Epidermal melanocyte (primary cell): ENCODE results near the gene SUN1.

Source experiments
- DNase-seq: peaks from one replicate; pipeline ENCODE4 v3.0.0; 2011; ENCODE audit warnings: low spot score; ENCODE audit not compliant: insufficient read length

Gene SUN1

GRCh38 chr7:876077-876971 lies 44.0 kb downstream of the SUN1 start, which contains the start of gene GET4:
GET4 (plus strand) TSS chr7:876554; CDS start chr7:876646, 92 bp downstream.
- peak; percentile 76 for DNase-seq

- no peak for DNase-seq
Observed at GRCh38 chr7:876972-877311, 44.7 kb downstream of the SUN1 start.

GRCh38 chr7:877312-878232 lies 45.3 kb downstream of the SUN1 start:
- no peak for DNase-seq

- DNase-seq: no peak
Observed at GRCh38 chr7:879093-879492, 46.8 kb downstream of the SUN1 start.

- DNase-seq: no peak
Observed at GRCh38 chr7:879706-880105, 47.4 kb downstream of the SUN1 start.

- no peak for DNase-seq
Observed at GRCh38 chr7:880450-880849, 48.2 kb downstream of the SUN1 start.

GRCh38 chr7:881441-882234 lies 49.4 kb downstream of the SUN1 start:
- no peak for DNase-seq

GRCh38 chr7:882336-883035 lies 50.2 kb downstream of the SUN1 start:
- no peak for DNase-seq

GRCh38 chr7:883055-884021 lies 51.1 kb downstream of the SUN1 start:
- DNase-seq: no peak

GRCh38 chr7:884191-885003 lies 52.1 kb downstream of the SUN1 start:
- DNase-seq: no peak

GRCh38 chr7:885261-885892 lies 53.1 kb downstream of the SUN1 start:
- DNase-seq: no peak

GRCh38 chr7:885893-886625 lies 53.8 kb downstream of the SUN1 start:
- no peak for DNase-seq

GRCh38 chr7:886626-887487 lies 54.6 kb downstream of the SUN1 start:
- DNase-seq: no peak

- DNase-seq: no peak
Observed at GRCh38 chr7:887488-887820, 55.2 kb downstream of the SUN1 start.

GRCh38 chr7:888081-889024 lies 56.1 kb downstream of the SUN1 start:
- no peak for DNase-seq

GRCh38 chr7:889025-889390 lies 56.7 kb downstream of the SUN1 start:
- DNase-seq: no peak
